GM19239 (cell line): ENCODE data around the gene NRBP1.
"Not testable (repeated sequence)": the region's sequence is repeated elsewhere in the genome, so short reads cannot be mapped to it uniquely, and the experiment has no call there.

ENCODE experiments used
- DNase-seq: peaks from one replicate; pipeline ENCODE4 v3.0.0; 2011; ENCODE audit warnings: low spot score; ENCODE audit not compliant: insufficient read length
- FAIRE-seq: peaks from 2 replicates; lab custom pipeline; 2011; peaks lifted over from hg19 to GRCh38; lab: Jason Lieb, UNC

NRBP1 gene

GRCh38 chr2:27420996-27421395 is 7.4 kb upstream of the NRBP1 start:
- FAIRE-seq (no peak), DNase-seq (no peak)

- FAIRE-seq (no peak), DNase-seq (no peak)
Observed at GRCh38 chr2:27421660-27422250, 6.7 kb upstream of the NRBP1 start.

GRCh38 chr2:27422958-27423357 is 5.5 kb upstream of the NRBP1 start:
- DNase-seq, result no peak
- FAIRE-seq, result no peak

- not testable (repeated sequence) for FAIRE-seq, DNase-seq
Observed at GRCh38 chr2:27425039-27425438, 3.4 kb upstream of the NRBP1 start.

- FAIRE-seq (peak; percentile 69), DNase-seq (no peak)
Observed at GRCh38 chr2:27427863-27428212, 593 bp upstream of the NRBP1 start.

- FAIRE-seq (peak; percentile 53), DNase-seq (peak; percentile 81)
Observed at GRCh38 chr2:27428978-27429541, 629 bp downstream of the NRBP1 start.

- FAIRE-seq, result no peak
- DNase-seq, result no peak
Observed at GRCh38 chr2:27431395-27431794, 3.0 kb downstream of the NRBP1 start.

- no peak for FAIRE-seq
Observed at GRCh38 chr2:27435628-27436027, 7.2 kb downstream of the NRBP1 start.

GRCh38 chr2:27441226-27441926 is 12.9 kb downstream of the NRBP1 start:
- FAIRE-seq (no peak), DNase-seq (no peak)

More at GRCh38 chr2:27435628-27436027, 7.2 kb downstream of the NRBP1 start:
- no peak for DNase-seq

GRCh38 chr2:27441958-27442919 is 13.8 kb downstream of the NRBP1 start, which contains the start of gene KRTCAP3:
Gene KRTCAP3, plus strand, starts transcription at chr2:27442381. Its CDS starts 32 bp downstream, at chr2:27442413.
- no peak for FAIRE-seq
- DNase-seq, result no peak

GRCh38 chr2:27442920-27443282 is 14.5 kb downstream of the NRBP1 start:
- DNase-seq, result no peak
- FAIRE-seq, result no peak

- FAIRE-seq (no peak), DNase-seq (no peak)
Observed at GRCh38 chr2:27445155-27445554, 16.7 kb downstream of the NRBP1 start.

GRCh38 chr2:27445615-27446014 is 17.2 kb downstream of the NRBP1 start:
- DNase-seq (no peak), FAIRE-seq (no peak)

GRCh38 chr2:27446057-27446456 is 17.6 kb downstream of the NRBP1 start:
- FAIRE-seq (no peak), DNase-seq (no peak)

- DNase-seq (no peak), FAIRE-seq (no peak)
Observed at GRCh38 chr2:27448381-27448780, 19.9 kb downstream of the NRBP1 start.

- DNase-seq (no peak), FAIRE-seq (no peak)
Observed at GRCh38 chr2:27451095-27451494, 22.7 kb downstream of the NRBP1 start.

- no peak for FAIRE-seq
Observed at GRCh38 chr2:27453968-27454367, 25.5 kb downstream of the NRBP1 start.

GRCh38 chr2:27461118-27461517 is 32.7 kb downstream of the NRBP1 start:
- DNase-seq (no peak), FAIRE-seq (no peak)

More at GRCh38 chr2:27453968-27454367, 25.5 kb downstream of the NRBP1 start:
- no peak for DNase-seq

GRCh38 chr2:27464443-27464842 is 36.0 kb downstream of the NRBP1 start:
- FAIRE-seq (no peak), DNase-seq (no peak)

- FAIRE-seq (no peak), DNase-seq (no peak)
Observed at GRCh38 chr2:27471961-27472360, 43.5 kb downstream of the NRBP1 start.

- DNase-seq, result no peak
- FAIRE-seq, result no peak
Observed at GRCh38 chr2:27485496-27485895, 57.1 kb downstream of the NRBP1 start.
